HEK293 (cell line): ENCODE measurements around the gene DEDD.

ENCODE experiments used
- CTCF ChIA-PET: fragments of 350-600 bp; formaldehyde crosslinking; extraction: SDS; loops from one replicate; lab custom pipeline; 2021; ENCODE audit warnings: antibody characterized with exemption; lab: Yijun Ruan, JAX
- POLR2A ChIA-PET: fragments of 300-600 bp; formaldehyde crosslinking; extraction: SDS; loops from one replicate; lab custom pipeline; 2020; ENCODE audit warnings: antibody characterized with exemption, inconsistent platforms; lab: Yijun Ruan, JAX
- H3K27ac ChIP-seq: fragments of 200-500 bp; sonication (Bioruptor generic); 2 replicates; pipeline ENCODE4 v1.5.1; 2014; ENCODE audit warnings: low read depth, low read length, control low read depth, inconsistent platforms; ENCODE audit errors: extremely low read depth
- H3K36me3 ChIP-seq, 2 experiments: fragments of 200-500 bp in 1 of 2; sonication (Bioruptor generic) in 1 of 2; 1 replicate in 1 of 2; 2 replicates in 1 of 2; pipeline ENCODE4 v1.5.1; 2014 to 2017; ENCODE audit warnings: inconsistent platforms in 2 of 2, low read length in 2 of 2; ENCODE audit not compliant: control insufficient read depth in 2 of 2, insufficient read depth in 1 of 2
- H3K4me1 ChIP-seq: fragments of 200-500 bp; sonication (Bioruptor generic); 2 replicates; pipeline ENCODE4 v1.5.1; 2014; ENCODE audit warnings: mild to moderate bottlenecking, low read length, inconsistent platforms; ENCODE audit not compliant: control insufficient read depth, insufficient read depth
- H3K4me3 ChIP-seq: 2 replicates; pipeline ENCODE4 v1.5.1; 2011; ENCODE audit warnings: low read depth, mild to moderate bottlenecking, control low read depth, low read length, moderate library complexity
- H3K9me3 ChIP-seq: fragments of 200-500 bp; sonication (Bioruptor generic); 2 replicates; pipeline ENCODE4 v1.5.1; 2014; ENCODE audit warnings: low read depth, low read length, inconsistent platforms; ENCODE audit not compliant: control insufficient read depth, insufficient read depth
- GFI1B ChIP-seq: fragments of 450-650 bp; formaldehyde crosslinking; IDR thresholded peaks from 2 replicates; pipeline ENCODE4 v1.5.1; 2016; ENCODE audit warnings: missing biosample characterization, missing genetic modification characterization
- GLI4 ChIP-seq: fragments of 450-650 bp; formaldehyde crosslinking; IDR thresholded peaks from 2 replicates; pipeline ENCODE4 v1.5.1; 2016; ENCODE audit warnings: missing biosample characterization, missing genetic modification characterization
- KLF16 ChIP-seq: fragments of 450-650 bp; formaldehyde crosslinking; IDR thresholded peaks from 2 replicates; pipeline ENCODE4 v1.5.1; 2017; ENCODE audit warnings: missing biosample characterization, missing genetic modification characterization
- SETDB1 ChIP-seq: IDR thresholded peaks from one replicate; pipeline ENCODE4 v1.6.1; 2017; ENCODE audit warnings: mild to moderate bottlenecking, low read length, moderate library complexity, mixed read lengths; ENCODE audit not compliant: insufficient read length
- SP7 ChIP-seq: fragments of 450-650 bp; formaldehyde crosslinking; IDR thresholded peaks from 2 replicates; pipeline ENCODE4 v1.5.1; 2016; ENCODE audit warnings: missing biosample characterization, missing genetic modification characterization
- TRIM28 ChIP-seq: IDR thresholded peaks from 2 replicates; pipeline ENCODE4 v1.6.1; 2011; ENCODE audit warnings: low read length, control low read depth, borderline replicate concordance
- WT1 ChIP-seq: fragments of 450-650 bp; formaldehyde crosslinking; IDR thresholded peaks from 2 replicates; pipeline ENCODE4 v1.5.1; 2016; ENCODE audit warnings: missing biosample characterization, missing genetic modification characterization
- ZBTB17 ChIP-seq: fragments of 450-650 bp; formaldehyde crosslinking; IDR thresholded peaks from 2 replicates; pipeline ENCODE4 v1.5.1; 2016; ENCODE audit warnings: missing biosample characterization, missing genetic modification characterization
- ZBTB8A ChIP-seq: fragments of 450-650 bp; formaldehyde crosslinking; IDR thresholded peaks from 2 replicates; pipeline ENCODE4 v1.5.1; 2016; ENCODE audit warnings: missing biosample characterization, missing genetic modification characterization
- ZEB2 ChIP-seq: fragments of 450-650 bp; formaldehyde crosslinking; IDR thresholded peaks from 2 replicates; pipeline ENCODE4 v1.5.1; 2016; ENCODE audit warnings: missing biosample characterization, missing genetic modification characterization
- ZFHX2 ChIP-seq: fragments of 450-650 bp; formaldehyde crosslinking; conservative IDR thresholded peaks from 2 replicates; pipeline ENCODE4 v1.5.1; 2016; ENCODE audit warnings: missing biosample characterization, missing genetic modification characterization
- ZNF10 ChIP-seq: fragments of 450-650 bp; formaldehyde crosslinking; IDR thresholded peaks from 2 replicates; pipeline ENCODE4 v1.5.1; 2017; ENCODE audit warnings: missing biosample characterization, missing genetic modification characterization
- ZNF138 ChIP-seq: fragments of 450-650 bp; formaldehyde crosslinking; IDR thresholded peaks from 2 replicates; pipeline ENCODE4 v1.5.1; 2016; ENCODE audit warnings: missing biosample characterization, missing genetic modification characterization, borderline replicate concordance
- ZNF146 ChIP-seq: fragments of 450-650 bp; formaldehyde crosslinking; IDR thresholded peaks from 2 replicates; pipeline ENCODE4 v1.5.1; 2016; ENCODE audit warnings: missing biosample characterization, missing genetic modification characterization
- ZNF155 ChIP-seq: fragments of 450-650 bp; formaldehyde crosslinking; IDR thresholded peaks from 2 replicates; pipeline ENCODE4 v1.5.1; 2016; ENCODE audit warnings: missing biosample characterization, missing genetic modification characterization
- ZNF157 ChIP-seq: fragments of 450-650 bp; formaldehyde crosslinking; IDR thresholded peaks from 2 replicates; pipeline ENCODE4 v1.5.1; 2016; ENCODE audit warnings: missing biosample characterization, missing genetic modification characterization
- ZNF169 ChIP-seq: fragments of 450-650 bp; formaldehyde crosslinking; IDR thresholded peaks from 2 replicates; pipeline ENCODE4 v1.5.1; 2016; ENCODE audit warnings: missing biosample characterization, missing genetic modification characterization
- ZNF223 ChIP-seq: fragments of 450-650 bp; formaldehyde crosslinking; IDR thresholded peaks from 2 replicates; pipeline ENCODE4 v1.5.1; 2016; ENCODE audit warnings: missing biosample characterization, missing genetic modification characterization
- ZNF248 ChIP-seq: fragments of 450-650 bp; formaldehyde crosslinking; IDR thresholded peaks from 2 replicates; pipeline ENCODE4 v1.5.1; 2017; ENCODE audit warnings: missing biosample characterization, missing genetic modification characterization
- ZNF350 ChIP-seq: fragments of 450-650 bp; formaldehyde crosslinking; IDR thresholded peaks from 2 replicates; pipeline ENCODE4 v1.5.0; 2017; ENCODE audit warnings: missing biosample characterization, mild to moderate bottlenecking, missing genetic modification characterization
- ZNF548 ChIP-seq: fragments of 450-650 bp; formaldehyde crosslinking; IDR thresholded peaks from 2 replicates; pipeline ENCODE4 v1.5.1; 2016; ENCODE audit warnings: missing biosample characterization, missing genetic modification characterization
- ZNF660 ChIP-seq: fragments of 450-650 bp; IDR thresholded peaks from 2 replicates; pipeline ENCODE4 v1.5.1; 2018; ENCODE audit warnings: missing biosample characterization, mild to moderate bottlenecking, missing genetic modification characterization
- ZNF670 ChIP-seq: fragments of 450-650 bp; formaldehyde crosslinking; IDR thresholded peaks from 2 replicates; pipeline ENCODE4 v1.5.1; 2016; ENCODE audit warnings: missing biosample characterization, missing genetic modification characterization, low read depth
- ZNF785 ChIP-seq: fragments of 450-650 bp; formaldehyde crosslinking; IDR thresholded peaks from 2 replicates; pipeline ENCODE4 v1.5.1; 2016; ENCODE audit warnings: missing biosample characterization, missing genetic modification characterization
- ZNF791 ChIP-seq: fragments of 450-650 bp; formaldehyde crosslinking; IDR thresholded peaks from 2 replicates; pipeline ENCODE4 v1.5.1; 2016; ENCODE audit warnings: missing biosample characterization, missing genetic modification characterization
- TF ChIP-seq, protein P1 (sequence below): fragments of 450-650 bp; formaldehyde crosslinking; IDR thresholded peaks from 2 replicates; pipeline ENCODE4 v1.5.1; 2017; ENCODE audit warnings: missing biosample characterization, missing genetic modification characterization
- TF ChIP-seq, protein P2 (sequence below): fragments of 450-650 bp; formaldehyde crosslinking; IDR thresholded peaks from 2 replicates; pipeline ENCODE4 v1.5.1; 2016; ENCODE audit warnings: missing biosample characterization, missing genetic modification characterization
- TF ChIP-seq, protein P3 (sequence below): fragments of 450-650 bp; formaldehyde crosslinking; IDR thresholded peaks from 2 replicates; pipeline ENCODE4 v1.5.1; 2016; ENCODE audit warnings: missing biosample characterization, missing genetic modification characterization
- TF ChIP-seq, protein P4 (sequence below): fragments of 450-650 bp; formaldehyde crosslinking; IDR thresholded peaks from 2 replicates; pipeline ENCODE4 v1.5.1; 2017; ENCODE audit warnings: missing biosample characterization, missing genetic modification characterization
- TF ChIP-seq, protein P5 (sequence below): fragments of 450-650 bp; formaldehyde crosslinking; IDR thresholded peaks from 2 replicates; pipeline ENCODE4 v1.5.1; 2016; ENCODE audit warnings: missing biosample characterization, missing genetic modification characterization

The DEDD gene

DNA sequence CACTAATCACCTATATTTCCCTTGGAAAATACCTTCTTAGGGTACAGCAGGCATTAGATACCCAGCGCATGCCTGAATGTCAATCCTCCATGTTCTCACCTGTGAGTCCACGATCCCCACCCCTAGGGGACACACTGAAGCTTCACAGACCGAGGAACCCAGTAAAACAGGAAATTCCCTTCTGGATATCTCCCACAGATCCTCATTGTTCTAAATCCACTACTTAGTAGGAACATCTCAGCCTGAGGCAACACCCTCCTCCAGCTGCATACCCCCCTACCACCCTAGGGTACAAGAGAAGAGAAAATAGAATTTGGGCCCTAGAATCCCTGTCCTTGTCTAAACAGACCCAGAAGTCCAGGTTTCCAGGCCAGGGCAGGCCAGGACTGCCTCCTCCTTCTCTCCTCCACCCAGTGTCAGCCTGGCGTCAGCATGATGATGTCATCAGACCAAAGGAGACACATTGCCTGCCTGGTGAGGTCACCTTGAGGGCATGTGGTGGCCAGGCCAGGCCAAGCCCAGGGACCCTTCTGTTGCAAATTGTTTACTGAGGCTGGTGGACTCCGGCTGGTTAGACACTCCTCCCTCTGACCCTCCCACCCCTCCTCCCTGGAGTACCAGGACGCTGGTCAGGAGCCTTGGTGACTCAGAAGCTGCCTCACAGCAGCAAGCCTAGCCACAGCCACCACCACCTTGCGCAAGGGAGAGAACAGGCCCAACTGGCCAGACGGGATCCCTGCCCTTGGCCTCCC lies 49.3 kb downstream of the DEDD start (continued):
- TF ChIP-seq ZNF350 (no peak), ZNF169 (tag by site-specific recombination) (no peak), ZNF785 (no peak), ZNF146 (tag by site-specific recombination) (no peak), ZFHX2 (tag by site-specific recombination) (no peak; the same call in 1 of the 2 replicates), ZNF10 (no peak), ZNF548 (tag by site-specific recombination) (no peak), GFI1B (tag by site-specific recombination) (no peak), ZNF248 (tag by site-specific recombination) (no peak), ZNF157 (tag by site-specific recombination) (no peak), ZEB2 (peak; percentile 22; the same call in 1 of the 2 replicates), ZNF155 (tag by site-specific recombination) (no peak), ZNF223 (tag by site-specific recombination) (no peak), SETDB1 (no peak), ZNF138 (no peak), ZNF791 (no peak), ZBTB17 (tag by site-specific recombination) (0 out of 2 replicates have a peak, but pooled peaks have one; percentile 33), ZNF670 (no peak), TRIM28 (peak; percentile 75; the same call in 1 of the 2 replicates), SP7 (peak; percentile 77), ZBTB8A (tag by site-specific recombination) (no peak)
- TF ChIP-seq, protein P1, sequence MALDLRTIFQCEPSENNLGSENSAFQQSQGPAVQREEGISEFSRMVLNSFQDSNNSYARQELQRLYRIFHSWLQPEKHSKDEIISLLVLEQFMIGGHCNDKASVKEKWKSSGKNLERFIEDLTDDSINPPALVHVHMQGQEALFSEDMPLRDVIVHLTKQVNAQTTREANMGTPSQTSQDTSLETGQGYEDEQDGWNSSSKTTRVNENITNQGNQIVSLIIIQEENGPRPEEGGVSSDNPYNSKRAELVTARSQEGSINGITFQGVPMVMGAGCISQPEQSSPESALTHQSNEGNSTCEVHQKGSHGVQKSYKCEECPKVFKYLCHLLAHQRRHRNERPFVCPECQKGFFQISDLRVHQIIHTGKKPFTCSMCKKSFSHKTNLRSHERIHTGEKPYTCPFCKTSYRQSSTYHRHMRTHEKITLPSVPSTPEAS (tag by site-specific recombination), result no peak
- TF ChIP-seq, protein P2, sequence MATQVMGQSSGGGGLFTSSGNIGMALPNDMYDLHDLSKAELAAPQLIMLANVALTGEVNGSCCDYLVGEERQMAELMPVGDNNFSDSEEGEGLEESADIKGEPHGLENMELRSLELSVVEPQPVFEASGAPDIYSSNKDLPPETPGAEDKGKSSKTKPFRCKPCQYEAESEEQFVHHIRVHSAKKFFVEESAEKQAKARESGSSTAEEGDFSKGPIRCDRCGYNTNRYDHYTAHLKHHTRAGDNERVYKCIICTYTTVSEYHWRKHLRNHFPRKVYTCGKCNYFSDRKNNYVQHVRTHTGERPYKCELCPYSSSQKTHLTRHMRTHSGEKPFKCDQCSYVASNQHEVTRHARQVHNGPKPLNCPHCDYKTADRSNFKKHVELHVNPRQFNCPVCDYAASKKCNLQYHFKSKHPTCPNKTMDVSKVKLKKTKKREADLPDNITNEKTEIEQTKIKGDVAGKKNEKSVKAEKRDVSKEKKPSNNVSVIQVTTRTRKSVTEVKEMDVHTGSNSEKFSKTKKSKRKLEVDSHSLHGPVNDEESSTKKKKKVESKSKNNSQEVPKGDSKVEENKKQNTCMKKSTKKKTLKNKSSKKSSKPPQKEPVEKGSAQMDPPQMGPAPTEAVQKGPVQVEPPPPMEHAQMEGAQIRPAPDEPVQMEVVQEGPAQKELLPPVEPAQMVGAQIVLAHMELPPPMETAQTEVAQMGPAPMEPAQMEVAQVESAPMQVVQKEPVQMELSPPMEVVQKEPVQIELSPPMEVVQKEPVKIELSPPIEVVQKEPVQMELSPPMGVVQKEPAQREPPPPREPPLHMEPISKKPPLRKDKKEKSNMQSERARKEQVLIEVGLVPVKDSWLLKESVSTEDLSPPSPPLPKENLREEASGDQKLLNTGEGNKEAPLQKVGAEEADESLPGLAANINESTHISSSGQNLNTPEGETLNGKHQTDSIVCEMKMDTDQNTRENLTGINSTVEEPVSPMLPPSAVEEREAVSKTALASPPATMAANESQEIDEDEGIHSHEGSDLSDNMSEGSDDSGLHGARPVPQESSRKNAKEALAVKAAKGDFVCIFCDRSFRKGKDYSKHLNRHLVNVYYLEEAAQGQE, result no peak
- TF ChIP-seq, all 188 proteins: peak for 28

DNA sequence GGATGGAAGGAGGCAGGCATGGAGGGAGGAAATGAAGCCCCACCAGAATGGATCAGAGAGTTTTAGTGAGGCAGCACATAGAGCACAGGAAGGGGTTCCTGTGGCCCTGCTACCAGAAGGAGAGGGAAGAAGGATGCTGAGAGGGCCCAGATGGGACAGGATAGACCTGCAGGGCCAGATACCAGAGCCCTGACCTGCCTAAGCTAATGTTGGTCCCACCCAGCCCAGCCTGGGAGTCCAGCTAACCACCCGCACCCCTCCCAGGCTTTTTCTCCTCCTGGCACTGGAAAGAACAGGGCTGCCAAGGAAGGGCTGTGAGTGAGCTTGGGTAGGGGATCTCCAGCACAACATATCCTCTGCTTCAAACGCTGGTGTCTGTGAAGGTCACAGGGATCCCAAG lies 50.0 kb downstream of the DEDD start:
- Histone ChIP-seq H3K27ac (no peak overlapping the region; the same call in 1 of the 2 replicates), H3K9me3 (no peaks in the 10 kb centered on the region), H3K4me1 (no peaks in the 10 kb centered on the region; the same call in 1 of the 2 replicates), H3K4me3 (no peak overlapping the region), H3K36me3 (no peaks in the 10 kb centered on the region)
- POLR2A ChIA-PET, result interaction anchor here (0.6 to 1.0 kb wide), 3 partner anchors 15 to 44 kb away, joined by 3 to 8 read pairs (median 3); no protein-coding TSS in a partner anchor
- CTCF ChIA-PET, result interaction anchor here (0.8 to 2.0 kb wide), 3 partner anchors 10 to 17 kb away, joined by 3 to 7 read pairs (median 6); no protein-coding TSS in a partner anchor
- TF ChIP-seq KLF16 (tag by site-specific recombination) (no peak), GLI4 (tag by site-specific recombination) (no peak), WT1 (no peak), ZNF660 (tag by site-specific recombination) (no peak)
- TF ChIP-seq, protein P3, sequence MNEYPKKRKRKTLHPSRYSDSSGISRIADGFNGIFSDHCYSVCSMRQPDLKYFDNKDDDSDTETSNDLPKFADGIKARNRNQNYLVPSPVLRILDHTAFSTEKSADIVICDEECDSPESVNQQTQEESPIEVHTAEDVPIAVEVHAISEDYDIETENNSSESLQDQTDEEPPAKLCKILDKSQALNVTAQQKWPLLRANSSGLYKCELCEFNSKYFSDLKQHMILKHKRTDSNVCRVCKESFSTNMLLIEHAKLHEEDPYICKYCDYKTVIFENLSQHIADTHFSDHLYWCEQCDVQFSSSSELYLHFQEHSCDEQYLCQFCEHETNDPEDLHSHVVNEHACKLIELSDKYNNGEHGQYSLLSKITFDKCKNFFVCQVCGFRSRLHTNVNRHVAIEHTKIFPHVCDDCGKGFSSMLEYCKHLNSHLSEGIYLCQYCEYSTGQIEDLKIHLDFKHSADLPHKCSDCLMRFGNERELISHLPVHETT (tag by site-specific recombination), result no peak
- TF ChIP-seq, protein P4, sequence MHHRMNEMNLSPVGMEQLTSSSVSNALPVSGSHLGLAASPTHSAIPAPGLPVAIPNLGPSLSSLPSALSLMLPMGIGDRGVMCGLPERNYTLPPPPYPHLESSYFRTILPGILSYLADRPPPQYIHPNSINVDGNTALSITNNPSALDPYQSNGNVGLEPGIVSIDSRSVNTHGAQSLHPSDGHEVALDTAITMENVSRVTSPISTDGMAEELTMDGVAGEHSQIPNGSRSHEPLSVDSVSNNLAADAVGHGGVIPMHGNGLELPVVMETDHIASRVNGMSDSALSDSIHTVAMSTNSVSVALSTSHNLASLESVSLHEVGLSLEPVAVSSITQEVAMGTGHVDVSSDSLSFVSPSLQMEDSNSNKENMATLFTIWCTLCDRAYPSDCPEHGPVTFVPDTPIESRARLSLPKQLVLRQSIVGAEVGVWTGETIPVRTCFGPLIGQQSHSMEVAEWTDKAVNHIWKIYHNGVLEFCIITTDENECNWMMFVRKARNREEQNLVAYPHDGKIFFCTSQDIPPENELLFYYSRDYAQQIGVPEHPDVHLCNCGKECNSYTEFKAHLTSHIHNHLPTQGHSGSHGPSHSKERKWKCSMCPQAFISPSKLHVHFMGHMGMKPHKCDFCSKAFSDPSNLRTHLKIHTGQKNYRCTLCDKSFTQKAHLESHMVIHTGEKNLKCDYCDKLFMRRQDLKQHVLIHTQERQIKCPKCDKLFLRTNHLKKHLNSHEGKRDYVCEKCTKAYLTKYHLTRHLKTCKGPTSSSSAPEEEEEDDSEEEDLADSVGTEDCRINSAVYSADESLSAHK (tag by site-specific recombination), result no peak
- TF ChIP-seq, protein P5, sequence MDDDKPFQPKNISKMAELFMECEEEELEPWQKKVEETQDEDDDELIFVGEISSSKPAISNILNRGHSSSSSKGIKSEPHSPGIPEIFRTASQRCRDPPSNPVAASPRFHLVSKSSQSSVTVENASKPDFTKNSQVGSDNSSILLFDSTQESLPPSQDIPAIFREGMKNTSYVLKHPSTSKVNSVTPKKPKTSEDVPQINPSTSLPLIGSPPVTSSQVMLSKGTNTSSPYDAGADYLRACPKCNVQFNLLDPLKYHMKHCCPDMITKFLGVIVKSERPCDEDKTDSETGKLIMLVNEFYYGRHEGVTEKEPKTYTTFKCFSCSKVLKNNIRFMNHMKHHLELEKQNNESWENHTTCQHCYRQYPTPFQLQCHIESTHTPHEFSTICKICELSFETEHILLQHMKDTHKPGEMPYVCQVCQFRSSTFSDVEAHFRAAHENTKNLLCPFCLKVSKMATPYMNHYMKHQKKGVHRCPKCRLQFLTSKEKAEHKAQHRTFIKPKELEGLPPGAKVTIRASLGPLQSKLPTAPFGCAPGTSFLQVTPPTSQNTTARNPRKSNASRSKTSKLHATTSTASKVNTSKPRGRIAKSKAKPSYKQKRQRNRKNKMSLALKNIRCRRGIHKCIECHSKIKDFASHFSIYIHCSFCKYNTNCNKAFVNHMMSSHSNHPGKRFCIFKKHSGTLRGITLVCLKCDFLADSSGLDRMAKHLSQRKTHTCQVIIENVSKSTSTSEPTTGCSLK, result no peak
